22Rv1 (cell line): Measurements from ENCODE around the gene FOXO1.

Experiments
- H3K27ac ChIP-seq: fragments of 450-650 bp; 2 replicates; pipeline ENCODE4 v1.5.1; 2017
- ZFX ChIP-seq: fragments of 450-650 bp; IDR thresholded peaks from 2 replicates; pipeline ENCODE4 v1.6.1; 2017; ENCODE audit warnings: antibody characterized with exemption, borderline replicate concordance
- TF ChIP-seq, protein P1 (sequence below): fragments of 450-650 bp; IDR thresholded peaks from 2 replicates; pipeline ENCODE4 v1.5.1; 2017; ENCODE audit warnings: mild to moderate bottlenecking

FOXO1 gene

GRCh38 chr13:40530961-40531360, 135.5 kb downstream of the FOXO1 start:
- TF ChIP-seq, protein P1, sequence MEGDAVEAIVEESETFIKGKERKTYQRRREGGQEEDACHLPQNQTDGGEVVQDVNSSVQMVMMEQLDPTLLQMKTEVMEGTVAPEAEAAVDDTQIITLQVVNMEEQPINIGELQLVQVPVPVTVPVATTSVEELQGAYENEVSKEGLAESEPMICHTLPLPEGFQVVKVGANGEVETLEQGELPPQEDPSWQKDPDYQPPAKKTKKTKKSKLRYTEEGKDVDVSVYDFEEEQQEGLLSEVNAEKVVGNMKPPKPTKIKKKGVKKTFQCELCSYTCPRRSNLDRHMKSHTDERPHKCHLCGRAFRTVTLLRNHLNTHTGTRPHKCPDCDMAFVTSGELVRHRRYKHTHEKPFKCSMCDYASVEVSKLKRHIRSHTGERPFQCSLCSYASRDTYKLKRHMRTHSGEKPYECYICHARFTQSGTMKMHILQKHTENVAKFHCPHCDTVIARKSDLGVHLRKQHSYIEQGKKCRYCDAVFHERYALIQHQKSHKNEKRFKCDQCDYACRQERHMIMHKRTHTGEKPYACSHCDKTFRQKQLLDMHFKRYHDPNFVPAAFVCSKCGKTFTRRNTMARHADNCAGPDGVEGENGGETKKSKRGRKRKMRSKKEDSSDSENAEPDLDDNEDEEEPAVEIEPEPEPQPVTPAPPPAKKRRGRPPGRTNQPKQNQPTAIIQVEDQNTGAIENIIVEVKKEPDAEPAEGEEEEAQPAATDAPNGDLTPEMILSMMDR: no peak
- no peak for TF ChIP-seq ZFX
- H3K27ac ChIP-seq: no peak overlapping the region

- no peak overlapping the region for H3K27ac ChIP-seq
Observed at GRCh38 chr13:40528881-40529280, 137.6 kb downstream of the FOXO1 start.

DNA sequence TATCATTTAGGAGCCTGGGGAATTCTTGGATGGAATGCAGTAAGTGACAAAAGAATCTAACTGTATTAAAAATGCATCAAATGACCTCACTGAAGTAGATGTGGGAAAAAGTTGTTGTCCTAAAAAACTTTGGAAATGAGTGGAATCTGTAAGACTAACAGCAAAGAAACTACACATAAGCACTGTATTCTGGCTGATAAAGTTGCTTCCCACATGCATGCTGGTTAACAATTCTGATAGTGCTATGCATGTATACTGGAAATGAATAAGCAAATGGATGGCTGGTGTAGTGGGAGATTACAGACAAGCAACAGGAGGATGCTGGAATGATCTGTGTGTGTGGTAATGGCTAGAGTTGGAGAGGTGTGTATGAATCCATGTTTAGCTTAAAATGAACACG, 138.5 kb downstream of the FOXO1 start:
- TF ChIP-seq, protein P1: no peak
- TF ChIP-seq ZFX: no peak
- H3K27ac ChIP-seq: no peak overlapping the region

More at GRCh38 chr13:40528881-40529280, 137.6 kb downstream of the FOXO1 start:
- no peak for TF ChIP-seq ZFX
- TF ChIP-seq, protein P1: no peak

- TF ChIP-seq ZFX: no peak
- TF ChIP-seq, protein P1: no peak
- no peak overlapping the region for H3K27ac ChIP-seq
Observed at GRCh38 chr13:40522282-40522681, 144.2 kb downstream of the FOXO1 start.

GRCh38 chr13:40520916-40521315, 145.5 kb downstream of the FOXO1 start:
- no peak overlapping the region for H3K27ac ChIP-seq
- TF ChIP-seq, protein P1: no peak
- TF ChIP-seq ZFX: no peak

DNA sequence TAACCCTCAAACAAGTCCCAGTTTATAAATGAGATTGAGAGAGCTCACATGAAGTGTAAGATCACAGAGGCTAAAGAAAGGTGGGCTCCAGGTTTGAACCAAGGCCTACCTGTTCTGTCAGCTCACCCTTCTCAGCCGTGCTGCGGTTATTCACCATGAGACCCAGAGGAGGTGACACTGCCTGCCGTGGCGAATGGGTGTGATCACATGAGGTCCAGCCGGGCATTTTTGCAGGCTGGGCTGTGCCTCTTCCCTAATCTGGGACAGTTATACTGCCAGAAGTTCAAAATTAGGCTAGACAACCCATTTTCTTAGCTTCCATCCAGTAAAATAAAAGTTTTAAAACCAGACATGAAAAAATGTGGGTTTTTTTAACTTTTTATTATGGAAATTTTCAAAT, 146.8 kb downstream of the FOXO1 start:
- TF ChIP-seq, protein P1: no peak
- no peak for TF ChIP-seq ZFX
- no peak overlapping the region for H3K27ac ChIP-seq

- no peak overlapping the region for H3K27ac ChIP-seq
- TF ChIP-seq, protein P1: no peak
- TF ChIP-seq ZFX: no peak
Observed at GRCh38 chr13:40518481-40518882, 148.0 kb downstream of the FOXO1 start.
